HepG2 (cell line): ENCODE measurements around the gene GALR3. TPM values are rescaled to one million over a fixed set of nuclear protein-coding genes. Genes with fewer than 3 reads are reported as not detected.

Experiments used
- DNMT3B ChIP-seq: conservative IDR thresholded peaks from 2 replicates; pipeline ENCODE4 v1.6.1; 2016; ENCODE audit warnings: missing biosample characterization, control low read depth
- E2F1 ChIP-seq: sonication (generic); formaldehyde crosslinking; IDR thresholded peaks from 2 replicates; pipeline ENCODE4 v1.5.0; 2020; ENCODE audit warnings: missing genetic modification reagents
- HINFP ChIP-seq: sonication (generic); formaldehyde crosslinking; IDR thresholded peaks from 2 replicates; pipeline ENCODE4 v1.4.0; 2020; ENCODE audit warnings: low read depth, mild to moderate bottlenecking, missing genetic modification reagents
- KAT7 ChIP-seq: IDR thresholded peaks from 2 replicates; pipeline ENCODE4 v1.6.1; 2018; ENCODE audit warnings: borderline replicate concordance, missing compliant biosample characterization
- KIAA2018 ChIP-seq: sonication (generic); formaldehyde crosslinking; IDR thresholded peaks from 2 replicates; pipeline ENCODE4 v1.5.0; 2020; ENCODE audit warnings: mild to moderate bottlenecking, missing genetic modification reagents, borderline replicate concordance
- NBN ChIP-seq: fragments of 450-650 bp; conservative IDR thresholded peaks from 2 replicates; pipeline ENCODE4 v1.6.1; 2017
- NFE2L2 ChIP-seq: fragments of 150-350 bp; IDR thresholded peaks from 2 replicates; pipeline ENCODE4 v1.6.1; 2014; ENCODE audit warnings: low read length
- NR2F2 ChIP-seq: IDR thresholded peaks from 2 replicates; pipeline ENCODE4 v1.6.1; 2012; ENCODE audit warnings: low read depth, inconsistent platforms, borderline replicate concordance
- PHF8 ChIP-seq: sonication (generic); formaldehyde crosslinking; IDR thresholded peaks from 2 replicates; pipeline ENCODE4 v1.5.0; 2020; ENCODE audit warnings: missing genetic modification reagents
- REPIN1 ChIP-seq: sonication (generic); formaldehyde crosslinking; IDR thresholded peaks from 2 replicates; pipeline ENCODE4 v1.8.0; 2022; ENCODE audit warnings: missing genetic modification reagents, low read depth, mild to moderate bottlenecking, borderline replicate concordance
- SALL1 ChIP-seq: sonication (generic); formaldehyde crosslinking; IDR thresholded peaks from 2 replicates; pipeline ENCODE4 v1.8.0; 2022; ENCODE audit warnings: mild to moderate bottlenecking, missing genetic modification reagents
- SP2 ChIP-seq: sonication (generic); formaldehyde crosslinking; IDR thresholded peaks from 2 replicates; pipeline ENCODE4 v1.5.1; 2020; ENCODE audit warnings: mild to moderate bottlenecking, missing genetic modification reagents
- ZBTB37 ChIP-seq: sonication (generic); formaldehyde crosslinking; IDR thresholded peaks from 2 replicates; pipeline ENCODE4 v1.4.0; 2020; ENCODE audit warnings: mild to moderate bottlenecking, missing genetic modification reagents
- ZNF430 ChIP-seq: sonication (generic); formaldehyde crosslinking; IDR thresholded peaks from 2 replicates; pipeline ENCODE4 v1.9.0; 2021; ENCODE audit warnings: mild to moderate bottlenecking, missing genetic modification reagents
- ZNF546 ChIP-seq: sonication (generic); formaldehyde crosslinking; conservative IDR thresholded peaks from 2 replicates; pipeline ENCODE4 v1.8.1; 2023; ENCODE audit warnings: mild to moderate bottlenecking, missing genetic modification reagents
- ZNF737 ChIP-seq: sonication (generic); formaldehyde crosslinking; IDR thresholded peaks from 2 replicates; pipeline ENCODE4 v1.5.0; 2020; ENCODE audit warnings: missing genetic modification reagents, mild to moderate bottlenecking, borderline replicate concordance
- ZSCAN30 ChIP-seq: sonication (generic); formaldehyde crosslinking; IDR thresholded peaks from 2 replicates; pipeline ENCODE4 v1.5.0; 2020; ENCODE audit warnings: mild to moderate bottlenecking, missing genetic modification reagents
- polyA plus RNA-seq, 8 experiments: library from polyadenylated mRNA; depleted of rRNA in 3 of 8; stranded (reverse) in 7 of 8; unstranded in 1 of 8; fragments of >200 nt; fragmentation: Illumina TruSeq in 4 of 8; extraction: Trizol in 4 of 8; gene quantifications; 2 replicates each; pipeline versions ENCODE4 v1.2.1 to v1.2.3, GENCODE V29; 2011 to 2016; ENCODE audit warnings: low read depth in 4 of 8, missing spikeins in 1 of 8, mixed read lengths in 1 of 8; ENCODE audit not compliant: insufficient read depth in 1 of 8
- total RNA-seq, 5 experiments: library from RNA; depleted of rRNA; stranded (reverse); fragments of >200 nt; fragmentation: Illumina TruSeq; extraction: Trizol; gene quantifications; 2 replicates each; pipeline ENCODE4 v1.2.3, GENCODE V29; 2016; ENCODE audit warnings: low read depth in 1 of 5

Gene GALR3
- total and polyA plus RNA-seq, 2 of the 13 experiments (the other 11 are each of a cell fraction or from before 2014, with no cell fraction given), result 0.13 TPM; not detected in 1

- peak; percentile 100 for TF ChIP-seq HINFP (CRISPR knock-in tag)
- TF ChIP-seq DNMT3B (CRISPR knock-in tag), result peak; percentile 24; the same call in 1 of the 2 replicates
- TF ChIP-seq NFE2L2, result no peak
- TF ChIP-seq E2F1, result peak; percentile 40; the same call in 1 of the 2 replicates
- TF ChIP-seq NR2F2, result no peak
- TF ChIP-seq ZNF546 (CRISPR knock-in tag), result no peak
- peak; percentile 93 for TF ChIP-seq ZNF430 (CRISPR knock-in tag)
- no peak for TF ChIP-seq NBN
- TF ChIP-seq REPIN1 (CRISPR knock-in tag), result peak; percentile 81
- peak; percentile 88 for TF ChIP-seq SALL1 (CRISPR knock-in tag)
- TF ChIP-seq SP2 (CRISPR knock-in tag), result peak; percentile 47
- no peak for TF ChIP-seq KIAA2018 (CRISPR knock-in tag)
- no peak; the same call in 1 of the 2 replicates for TF ChIP-seq ZBTB37 (CRISPR knock-in tag)
- TF ChIP-seq PHF8 (CRISPR knock-in tag), result peak; percentile 73
- peak; percentile 88; the same call in 1 of the 2 replicates for TF ChIP-seq KAT7 (CRISPR knock-in tag)
- TF ChIP-seq ZNF737 (CRISPR knock-in tag), result no peak
- TF ChIP-seq ZSCAN30 (CRISPR knock-in tag), result no peak
Observed at GRCh38 chr22:37804881-37805809, 18.0 kb upstream of the GALR3 start (continued).
